Measurements from ENCODE around the gene C10orf90.

Gene C10orf90

DNA sequence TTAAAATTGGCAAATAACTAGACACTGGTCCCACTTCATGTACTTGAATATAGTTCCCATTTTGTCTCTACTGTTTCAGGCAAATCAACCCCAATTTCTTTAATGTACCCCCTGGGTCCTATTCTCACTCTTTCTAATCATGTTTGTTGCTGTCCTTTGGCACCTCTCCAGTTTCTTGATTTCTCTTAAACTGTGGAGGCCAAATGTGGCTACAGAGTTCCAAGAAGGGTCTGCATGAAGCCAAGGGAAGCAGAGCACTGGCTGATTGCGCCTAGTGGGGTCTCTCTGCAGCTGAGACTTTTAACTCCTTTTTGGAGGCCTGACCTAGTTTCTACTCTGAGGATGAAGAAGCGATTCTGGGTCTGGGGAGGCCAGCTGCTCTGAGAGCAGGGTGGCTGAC is 275.5 kb downstream of the C10orf90 start:
- no peak for TF ChIP-seq CTCF (IDR thresholded peaks at IDR 0.05; ENCODE audit: borderline replicate concordance, control extremely low read depth, extremely low read depth, insufficient read depth, missing control alignments)
- in situ Hi-C loops (cut with MboI; ENCODE audit: low sequenced_read_pairs, unreplicated experiment), result no loop called here
- no peak for DNase-seq (ENCODE audit: low spot score)

- no peak for TF ChIP-seq CTCF (IDR thresholded peaks at IDR 0.05; ENCODE audit: borderline replicate concordance, control extremely low read depth, extremely low read depth, insufficient read depth, missing control alignments)
- no peak for DNase-seq (ENCODE audit: low spot score)
- in situ Hi-C loops (cut with MboI; ENCODE audit: low sequenced_read_pairs, unreplicated experiment), result no loop called here
These were observed 277.4 kb downstream of the C10orf90 start for GRCh38 chr10:126393076-126393475.

- no peak for DNase-seq (ENCODE audit: low spot score)
- in situ Hi-C loops (cut with MboI; ENCODE audit: low sequenced_read_pairs, unreplicated experiment), result no loop called here
- no peak for TF ChIP-seq CTCF (IDR thresholded peaks at IDR 0.05; ENCODE audit: borderline replicate concordance, control extremely low read depth, extremely low read depth, insufficient read depth, missing control alignments)
These were observed 278.0 kb downstream of the C10orf90 start for GRCh38 chr10:126392469-126392868.

- DNase-seq (ENCODE audit: low spot score), result no peak
- in situ Hi-C loops (cut with MboI; ENCODE audit: low sequenced_read_pairs, unreplicated experiment), result no loop called here
- TF ChIP-seq CTCF (IDR thresholded peaks at IDR 0.05; ENCODE audit: borderline replicate concordance, control extremely low read depth, extremely low read depth, insufficient read depth, missing control alignments), result no peak
These were observed 278.4 kb downstream of the C10orf90 start for GRCh38 chr10:126392068-126392467.

GRCh38 chr10:126391192-126391885 is 279.2 kb downstream of the C10orf90 start:
- no peak for DNase-seq (ENCODE audit: low spot score)
- in situ Hi-C loops (cut with MboI; ENCODE audit: low sequenced_read_pairs, unreplicated experiment), result no loop called here
- TF ChIP-seq CTCF (IDR thresholded peaks at IDR 0.05; ENCODE audit: borderline replicate concordance, control extremely low read depth, extremely low read depth, insufficient read depth, missing control alignments), result no peak

DNA sequence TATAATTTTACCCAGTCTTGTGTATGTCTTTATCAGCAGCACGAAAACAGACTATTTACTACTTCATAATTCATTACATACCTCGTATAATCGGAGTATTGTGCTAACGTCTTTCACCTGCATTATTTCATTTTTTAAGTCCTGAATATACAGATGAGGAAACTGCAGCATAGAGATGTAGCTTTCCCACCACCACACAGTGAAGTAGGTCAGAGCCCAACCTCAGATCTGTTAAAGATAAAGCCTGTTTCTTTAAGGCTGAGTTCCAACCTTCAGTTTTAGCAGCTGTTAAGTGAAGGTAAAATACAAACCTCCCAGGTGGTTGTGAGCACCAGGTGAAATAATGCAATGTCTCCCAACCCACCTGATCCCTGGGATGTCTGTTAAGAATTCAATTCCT is 280.2 kb downstream of the C10orf90 start:
- no peak for TF ChIP-seq CTCF (IDR thresholded peaks at IDR 0.05; ENCODE audit: borderline replicate concordance, control extremely low read depth, extremely low read depth, insufficient read depth, missing control alignments)
- no peak for DNase-seq (ENCODE audit: low spot score)
- in situ Hi-C loops (cut with MboI; ENCODE audit: low sequenced_read_pairs, unreplicated experiment), result no loop called here
